H1 (cell line): ENCODE data around the gene GNG8. TPM values are rescaled to one million over a fixed set of nuclear protein-coding genes. Genes with fewer than 3 reads are reported as not detected.

Source experiments
- RAD21 ChIP-seq, 2 experiments: IDR thresholded peaks in 1 of 2; conservative IDR thresholded peaks in 1 of 2; 2 replicates each; pipeline ENCODE4 v1.6.1; 2011; ENCODE audit warnings: low read depth in 2 of 2, low read length in 2 of 2, improper control_type of control experiment in 1 of 2, inconsistent platforms in 1 of 2, mild to moderate bottlenecking in 1 of 2, moderate library complexity in 1 of 2
- polyA plus RNA-seq, 7 experiments: library from polyadenylated mRNA; depleted of rRNA in 3 of 7; stranded (reverse) in 5 of 7; unstranded in 2 of 7; fragments of >200 nt in 5 of 7; fragments of 200-250 nt in 2 of 7; gene quantifications; 1 replicate in 5 of 7; 2 replicates in 1 of 7; 4 replicates in 1 of 7; pipeline versions ENCODE4 v1.2.1 to v1.2.3, GENCODE V29; 2011 to 2013; ENCODE audit warnings: missing spikeins in 2 of 7, mixed read lengths in 2 of 7
- total RNA-seq: library from RNA; stranded (reverse); fragmentation: NEBNext Ultra II Directional; extraction: Animal tissue kit (Norgen Biotek cat#: 25700); gene quantifications from 2 replicates; pipeline ENCODE4 v1.2.1, GENCODE V29; 2021

GNG8 gene
- total and polyA plus RNA-seq, 2 of the 8 experiments (the other 6 are each of a cell fraction or from before 2014, with no cell fraction given) = not detected

DNA sequence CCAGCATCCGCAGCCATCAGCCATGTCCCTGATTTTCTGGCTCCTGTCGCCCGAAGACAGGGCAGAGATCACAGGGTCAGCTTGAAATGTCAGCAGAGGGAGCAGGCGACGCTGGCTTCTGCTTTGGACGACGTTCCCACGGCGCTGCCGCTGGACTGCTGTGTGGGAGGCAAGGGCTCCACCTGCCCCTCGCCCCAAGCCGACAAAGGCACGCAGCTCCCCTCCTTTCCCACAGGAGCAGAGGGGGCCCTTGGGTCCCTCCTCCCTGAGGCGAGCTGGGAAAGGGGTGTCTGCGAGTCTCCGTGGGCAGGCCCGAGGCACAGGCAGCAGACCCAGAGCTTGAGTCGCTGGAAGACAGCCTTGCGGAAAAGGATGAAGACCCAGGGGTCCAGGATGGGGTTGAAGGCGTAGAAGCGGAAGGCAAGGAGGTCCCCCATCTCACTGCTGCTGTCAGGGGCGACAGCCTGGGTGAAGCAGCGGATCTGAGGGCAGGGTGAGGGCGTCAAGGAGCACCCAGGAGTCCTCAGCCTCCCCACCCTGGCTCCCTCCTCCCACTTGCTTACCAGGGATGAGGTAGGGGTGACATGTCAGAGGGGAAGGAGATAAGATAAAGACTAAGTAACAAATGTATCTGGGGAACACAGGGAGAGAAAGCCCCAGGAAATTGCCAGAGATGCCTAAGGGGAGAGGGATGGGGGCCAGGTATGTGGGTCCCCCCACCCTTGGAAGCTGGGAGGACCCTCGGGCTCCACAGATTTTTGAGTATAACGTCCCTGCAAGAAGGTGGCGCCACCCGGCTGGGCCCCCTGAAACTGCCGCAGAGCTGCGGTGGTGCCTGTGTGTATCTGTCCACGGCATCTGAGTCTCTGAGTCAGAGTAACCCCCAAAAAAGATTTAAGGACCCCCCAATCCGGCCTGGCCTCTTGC, 14.5 kb downstream of the GNG8 start (continued):
- peak; percentile 21 to 45; a peak in 3 of 4 replicates for TF ChIP-seq RAD21 (IDR thresholded peaks at IDR 0.05 in 1 of 2, conservative IDR thresholded peaks at IDR 0.05 in 1 of 2; ENCODE audit: low read depth in 2 of 2, low read length in 2 of 2)
